ENCODE results near the gene NLRC5. TPM values are rescaled to one million over a fixed set of nuclear protein-coding genes. Genes with fewer than 3 reads are reported as not detected.
"Not testable (repeated sequence)": the region's sequence is repeated elsewhere in the genome, so short reads cannot be mapped to it uniquely, and the experiment has no call there.

NLRC5 gene
- total and polyA plus RNA-seq, 10 donors = 52.0 to 401 (median 219) TPM

DNA sequence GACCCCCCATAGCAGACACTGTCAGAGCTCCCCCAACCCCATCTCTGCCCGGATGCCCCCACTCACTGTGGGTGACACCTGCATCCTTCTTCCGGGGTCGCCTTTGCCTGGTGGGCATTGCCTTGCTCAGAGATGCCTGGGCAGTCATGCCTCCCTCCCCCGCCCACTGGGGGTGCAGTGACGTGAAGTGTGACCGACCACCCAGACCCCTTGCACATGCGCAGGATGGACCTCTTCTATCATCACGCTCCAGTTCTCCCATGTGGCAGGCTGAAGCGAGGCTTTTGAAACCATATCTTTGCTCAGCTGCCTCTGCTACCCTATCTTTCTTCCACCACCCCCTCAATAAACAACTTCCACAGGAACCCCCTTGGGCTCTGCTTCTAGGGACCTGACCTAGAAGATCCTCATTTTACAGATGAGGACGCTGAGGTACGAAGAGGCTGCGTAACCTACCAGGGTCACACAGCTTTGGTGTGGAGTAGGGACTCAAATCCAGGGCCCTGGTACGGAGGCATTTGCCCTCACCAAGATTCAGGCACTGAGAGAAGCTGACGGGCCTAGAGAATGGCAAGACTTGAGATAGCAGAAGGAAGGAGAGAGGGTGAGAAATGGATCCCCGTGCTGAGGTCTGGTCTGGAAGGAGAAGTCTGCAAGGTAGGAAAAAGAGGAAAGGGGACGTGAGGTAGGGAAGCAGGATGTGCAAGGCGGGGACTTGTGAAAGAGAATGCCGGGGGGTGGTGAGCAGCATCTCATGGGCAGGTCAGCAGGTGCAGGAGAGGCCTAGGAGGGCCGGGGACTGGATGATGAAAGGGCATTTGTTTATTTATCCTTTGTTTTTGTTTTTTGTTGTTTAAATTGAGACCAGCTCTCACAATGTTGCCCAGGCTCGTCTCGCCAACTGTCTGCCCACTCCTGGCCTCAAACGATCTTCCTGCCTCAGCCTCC lies 14.4 kb downstream of the NLRC5 start:
- TF ChIP-seq POLR2AphosphoS5 (IDR thresholded peaks at IDR 0.05) = peak; percentile 8 to 51 (median 37)
- TF ChIP-seq POLR2A (IDR thresholded peaks at IDR 0.05) = no peak
- peak; percentile 81 for DNase-seq
- Histone ChIP-seq H3K4me1 (peaks cover 57 to 99% (median 84%) of the 10 kb centered on the region in 6 donors), H3K36me3 (peaks cover 0 to 72% (median 4%) of the 10 kb centered on the region in 6 donors), H3K27me3 (replicated peaks in 1 of 7) (no peaks in the 10 kb centered on the region), H3K4me3 (peak overlapping the region in 1 of 8 donors; percentile 31), H3K9me3 (no peaks in the 10 kb centered on the region), H3K27ac (peak overlapping the region; percentile 6 to 86 (median 71))
- WGBS, 5 donors = 60 to 66% (median 63%) methylated on average over 22 of the region's 22 CpGs
- intact Hi-C loops (cut with DNase I; ENCODE audit: low total_unique reads) = no loop called here

DNA sequence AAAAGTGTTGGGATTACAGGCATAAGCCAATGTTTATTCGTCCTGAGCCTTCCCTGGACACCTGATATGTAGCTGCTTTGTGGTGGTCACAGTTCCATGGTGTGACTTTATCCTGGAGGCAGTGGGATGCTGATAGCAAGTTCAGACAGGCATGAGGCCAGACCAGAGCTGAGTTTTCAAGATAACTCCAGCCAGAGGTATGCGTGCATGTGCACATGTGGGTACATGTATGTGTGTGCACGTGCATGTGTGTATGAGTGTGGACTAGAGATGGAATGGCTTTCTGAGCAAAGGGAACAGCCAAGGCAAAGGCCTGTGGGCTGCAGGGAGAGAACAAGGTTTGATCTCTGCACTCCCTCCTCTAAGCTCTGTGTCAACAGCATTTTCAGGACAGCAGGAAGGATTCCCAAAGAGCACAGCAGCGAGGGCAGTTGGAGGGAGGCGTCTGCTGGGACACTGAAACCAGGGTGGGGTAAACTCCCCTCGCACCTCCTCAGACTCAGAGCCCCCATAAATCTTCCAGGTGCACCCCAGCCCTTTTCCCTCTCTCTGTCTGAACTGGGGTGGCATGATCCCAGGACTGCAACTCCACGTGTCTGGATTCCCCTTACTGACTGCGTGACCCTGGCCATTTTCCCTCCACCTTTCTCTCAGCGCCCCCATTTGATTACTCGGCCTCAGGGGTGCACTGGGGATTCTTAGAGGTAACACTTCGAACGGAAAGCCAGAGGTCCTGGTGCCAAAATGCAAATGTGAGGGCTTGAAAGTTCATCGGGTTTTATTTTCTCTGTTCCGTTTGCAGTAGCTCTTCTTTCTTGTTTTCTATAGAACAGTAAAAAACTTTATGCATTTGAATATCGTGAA lies 15.3 kb downstream of the NLRC5 start:
- Histone ChIP-seq H3K27ac (peak overlapping the region; percentile 6 to 86 (median 71)), H3K4me3 (peak overlapping the region in 1 of 8 donors; percentile 31), H3K4me1 (peaks cover 50 to 99% (median 80%) of the 10 kb centered on the region in 6 donors), H3K27me3 (replicated peaks in 1 of 7) (no peaks in the 10 kb centered on the region), H3K36me3 (peaks cover 0 to 69% (median 4%) of the 10 kb centered on the region in 6 donors), H3K9me3 (no peaks in the 10 kb centered on the region)
- no peak for DNase-seq
- intact Hi-C loops (cut with DNase I; ENCODE audit: low total_unique reads) = no loop called here
- WGBS, 5 donors = 68 to 79% (median 78%) methylated on average over 15 of the region's 15 CpGs
- TF ChIP-seq POLR2A (IDR thresholded peaks at IDR 0.05) (no peak), CTCF (IDR thresholded peaks at IDR 0.05 in 8 of 11, conservative IDR thresholded peaks at IDR 0.05 in 3 of 11) (no peak), POLR2AphosphoS5 (IDR thresholded peaks at IDR 0.05) (no peak)

- Histone ChIP-seq H3K36me3 (peaks cover 0 to 69% (median 4%) of the 10 kb centered on the region in 6 donors), H3K4me3 (peak overlapping the region in 1 of 8 donors; percentile 31), H3K4me1 (peaks cover 44 to 99% (median 80%) of the 10 kb centered on the region in 6 donors), H3K27ac (peak overlapping the region in 5 of 8 donors; percentile 39 to 86 (median 72))
- WGBS, 5 donors = 36 to 58% (median 43%) methylated on average over 2 of the region's 2 CpGs
- intact Hi-C loops (cut with DNase I; ENCODE audit: low total_unique reads); H3K27me3 ChIP-seq (replicated peaks in 1 of 7); H3K9me3 ChIP-seq; DNase-seq: not testable (repeated sequence)
Observed at GRCh38 chr16:57005597-57005996, 16.2 kb downstream of the NLRC5 start.

- Histone ChIP-seq H3K36me3 (peaks cover 0 to 74% (median 4%) of the 10 kb centered on the region in 6 donors), H3K27ac (peak overlapping the region in 6 of 8 donors; percentile 10 to 86 (median 44)), H3K27me3 (replicated peaks in 1 of 7) (no peaks in the 10 kb centered on the region), H3K4me1 (peaks cover 41 to 99% (median 80%) of the 10 kb centered on the region in 6 donors), H3K9me3 (no peaks in the 10 kb centered on the region), H3K4me3 (no peak overlapping the region)
- WGBS, 5 donors = 54 to 68% (median 63%) methylated on average over 5 of the region's 5 CpGs
- intact Hi-C loops (cut with DNase I; ENCODE audit: low total_unique reads) = no loop called here
- TF ChIP-seq POLR2A (IDR thresholded peaks at IDR 0.05) (no peak), POLR2AphosphoS5 (IDR thresholded peaks at IDR 0.05) (no peak), CTCF (IDR thresholded peaks at IDR 0.05 in 8 of 11, conservative IDR thresholded peaks at IDR 0.05 in 3 of 11) (no peak)
- DNase-seq = no peak
Observed at GRCh38 chr16:57007050-57007449, 17.7 kb downstream of the NLRC5 start.

All from spleen (tissue), 11 donors.